GM23248 (cell line): Measurements from ENCODE around the gene MAN1A1. TPM values are rescaled to one million over a fixed set of nuclear protein-coding genes. Genes with fewer than 3 reads are reported as not detected.

Experiments used
- DNase-seq: peaks from one replicate; pipeline ENCODE4 v3.0.0-alpha.2; 2015
- H2AFZ ChIP-seq: fragments of 200-600 bp; sonication (generic); 2 replicates; pipeline ENCODE4 v1.6.1; 2016; ENCODE audit warnings: antibody characterized with exemption
- H3F3A ChIP-seq: fragments of 200-600 bp; sonication (generic); 2 replicates; pipeline ENCODE4 v1.6.1; 2016; ENCODE audit warnings: mild to moderate bottlenecking, antibody characterized with exemption, mixed run types; ENCODE audit not compliant: insufficient read depth
- H3K27ac ChIP-seq: fragments of 200-600 bp; sonication (generic); 2 replicates; pipeline ENCODE4 v1.5.1; 2016; ENCODE audit warnings: mild to moderate bottlenecking
- H3K27me3 ChIP-seq: fragments of 200-600 bp; sonication (generic); replicated peaks from 2 replicates; pipeline ENCODE4 v1.6.1; 2016; ENCODE audit warnings: mild to moderate bottlenecking; ENCODE audit not compliant: insufficient read depth
- H3K36me3 ChIP-seq: fragments of 200-600 bp; sonication (generic); 2 replicates; pipeline ENCODE4 v1.6.1; 2016; ENCODE audit warnings: low read depth, mild to moderate bottlenecking
- H3K4me1 ChIP-seq: fragments of 200-600 bp; sonication (generic); 2 replicates; pipeline ENCODE4 v1.6.1; 2016; ENCODE audit warnings: mild to moderate bottlenecking; ENCODE audit not compliant: insufficient read depth
- H3K4me2 ChIP-seq: fragments of 200-600 bp; sonication (generic); one replicate; pipeline ENCODE4 v1.6.1; 2016; ENCODE audit warnings: mild to moderate bottlenecking; ENCODE audit not compliant: unreplicated experiment
- H3K4me3 ChIP-seq: fragments of 200-600 bp; sonication (generic); 2 replicates; pipeline ENCODE4 v1.5.1; 2016; ENCODE audit warnings: mild to moderate bottlenecking
- H3K79me2 ChIP-seq: fragments of 200-600 bp; sonication (generic); 2 replicates; pipeline ENCODE4 v1.6.1; 2016; ENCODE audit warnings: mild to moderate bottlenecking; ENCODE audit not compliant: insufficient read depth
- H3K9ac ChIP-seq: fragments of 200-600 bp; sonication (generic); 2 replicates; pipeline ENCODE4 v1.6.1; 2016; ENCODE audit warnings: mild to moderate bottlenecking
- H3K9me2 ChIP-seq: fragments of 200-600 bp; sonication (generic); 2 replicates; pipeline ENCODE4 v1.6.1; 2016; ENCODE audit warnings: mixed run types, mild to moderate bottlenecking, moderate library complexity; ENCODE audit not compliant: insufficient read depth
- H3K9me3 ChIP-seq: fragments of 200-600 bp; sonication (generic); one replicate; pipeline ENCODE4 v1.6.1; 2017; ENCODE audit warnings: low read depth
- H4K20me1 ChIP-seq: fragments of 200-600 bp; sonication (generic); 2 replicates; pipeline ENCODE4 v1.6.0; 2016; ENCODE audit not compliant: insufficient read depth
- EZH2 ChIP-seq: fragments of 200-600 bp; sonication (generic); IDR thresholded peaks from 2 replicates; pipeline ENCODE4 v1.6.1; 2018; ENCODE audit warnings: antibody characterized with exemption, mild to moderate bottlenecking; ENCODE audit not compliant: insufficient read depth, poor library complexity, severe bottlenecking
- EZH2phosphoT487 ChIP-seq: fragments of 200-600 bp; sonication (generic); IDR thresholded peaks from 2 replicates; pipeline ENCODE4 v1.6.1; 2018; ENCODE audit warnings: antibody characterized with exemption, moderate library complexity, mild to moderate bottlenecking, low read depth; ENCODE audit not compliant: insufficient read depth
- WGBS, 2 experiments: methylation state at CpG; one replicate each; pipeline ENCODE4 v1.1.6; 2015 to 2017; ENCODE audit warnings: low lambda C conversion rate in 2 of 2, low coverage in 1 of 2; ENCODE audit errors: missing lambda C conversion rate in 2 of 2; 5-methylcytosine and 5-hydroxymethylcytosine counted together
- in situ Hi-C: fragments of 300-500 bp; cut with MboI; formaldehyde crosslinking; loops from 2 replicates; pipeline ENCODE4 v1.15.0; 2020
- polyA plus RNA-seq: library from polyadenylated mRNA; unstranded; fragments of >200 nt; fragmentation: Nextera tagmentation; extraction: Ambion mirVana; gene quantifications from 2 replicates; pipeline ENCODE4 v1.2.1, GENCODE V29; 2016
- total RNA-seq: library from RNA; depleted of rRNA; stranded (reverse); fragments of >200 nt; shearing (Covaris generic); gene quantifications from 2 replicates; pipeline ENCODE4 v1.2.3, GENCODE V29; 2014

Gene MAN1A1
- total and polyA plus RNA-seq, 2 experiments from 2014 or later: 9.8 to 33.4 TPM

GRCh38 chr6:119328892-119329793 lies 20.4 kb downstream of the MAN1A1 start:
- Histone ChIP-seq H4K20me1 (no peaks in the 10 kb centered on the region), H3K4me2 (no peak overlapping the region), H3K9ac (no peak overlapping the region), H3K79me2 (no peaks in the 10 kb centered on the region), H3K4me3 (no peak overlapping the region), H3F3A (no peaks in the 10 kb centered on the region), H3K9me3 (no peaks in the 10 kb centered on the region), H3K27ac (no peak overlapping the region), H3K27me3 (no peaks in the 10 kb centered on the region), H2AFZ (no peak overlapping the region), H3K9me2 (no peaks in the 10 kb centered on the region), H3K4me1 (no peaks in the 10 kb centered on the region), H3K36me3 (no peaks in the 10 kb centered on the region)
- DNase-seq: no peak
- TF ChIP-seq EZH2phosphoT487 (no peak), EZH2 (no peak)
- 95 to 96% methylated on average over 4 of the region's 4 CpGs for WGBS, 2 experiments
- in situ Hi-C loops: no loop called here

GRCh38 chr6:119328254-119328653 lies 21.3 kb downstream of the MAN1A1 start:
- 81 to 93% methylated on average over 2 of the region's 2 CpGs for WGBS, 2 experiments
- H3K4me2 ChIP-seq: no peak overlapping the region
- peaks cover 4% of the 10 kb centered on the region; the same call in 1 of the 2 replicates for H3K4me1 ChIP-seq
- H3K9ac ChIP-seq: no peak overlapping the region
- in situ Hi-C loops: no loop called here
- H4K20me1 ChIP-seq: no peaks in the 10 kb centered on the region
- H3K4me3 ChIP-seq: no peak overlapping the region
- no peaks in the 10 kb centered on the region for H3K9me3 ChIP-seq
- no peak overlapping the region for H3K27ac ChIP-seq
- H3F3A ChIP-seq: no peaks in the 10 kb centered on the region
- no peaks in the 10 kb centered on the region for H3K79me2 ChIP-seq
- H3K36me3 ChIP-seq: no peaks in the 10 kb centered on the region
- no peak overlapping the region for H2AFZ ChIP-seq
- no peak for TF ChIP-seq EZH2phosphoT487
- TF ChIP-seq EZH2: no peak
- no peaks in the 10 kb centered on the region for H3K9me2 ChIP-seq
- no peaks in the 10 kb centered on the region for H3K27me3 ChIP-seq
- no peak for DNase-seq

- Histone ChIP-seq H3K79me2 (no peaks in the 10 kb centered on the region), H3K9ac (no peak overlapping the region), H2AFZ (no peak overlapping the region), H4K20me1 (no peaks in the 10 kb centered on the region), H3K4me2 (no peak overlapping the region), H3K9me3 (no peaks in the 10 kb centered on the region), H3F3A (no peaks in the 10 kb centered on the region), H3K36me3 (no peaks in the 10 kb centered on the region), H3K4me3 (no peak overlapping the region), H3K27me3 (no peaks in the 10 kb centered on the region), H3K4me1 (peaks cover 4% of the 10 kb centered on the region; the same call in 1 of the 2 replicates), H3K27ac (no peak overlapping the region), H3K9me2 (no peaks in the 10 kb centered on the region)
- 94 to 100% methylated on average over 2 of the region's 2 CpGs for WGBS, 2 experiments
- DNase-seq: no peak
- in situ Hi-C loops: no loop called here
- no peak for TF ChIP-seq EZH2
- no peak for TF ChIP-seq EZH2phosphoT487
These were observed 21.8 kb downstream of the MAN1A1 start for GRCh38 chr6:119327810-119328209.

GRCh38 chr6:119326291-119327005 lies 23.1 kb downstream of the MAN1A1 start:
- H3K9me2 ChIP-seq: no peaks in the 10 kb centered on the region
- WGBS, 2 experiments: 96% methylated on average over 10 of the region's 10 CpGs
- H3K4me3 ChIP-seq: no peak overlapping the region
- no peaks in the 10 kb centered on the region for H4K20me1 ChIP-seq
- H3F3A ChIP-seq: no peaks in the 10 kb centered on the region
- H3K36me3 ChIP-seq: no peaks in the 10 kb centered on the region
- H3K79me2 ChIP-seq: no peaks in the 10 kb centered on the region
- H3K27me3 ChIP-seq: no peaks in the 10 kb centered on the region
- no peaks in the 10 kb centered on the region for H3K9me3 ChIP-seq
- DNase-seq: no peak
- H2AFZ ChIP-seq: no peak overlapping the region
- peaks cover 4% of the 10 kb centered on the region; the same call in 1 of the 2 replicates for H3K4me1 ChIP-seq
- TF ChIP-seq EZH2 (no peak), EZH2phosphoT487 (no peak)
- H3K9ac ChIP-seq: no peak overlapping the region
- no peak overlapping the region for H3K27ac ChIP-seq
- in situ Hi-C loops: no loop called here
- H3K4me2 ChIP-seq: no peak overlapping the region
